Ovary (tissue), 3 donors: Measurements from ENCODE around the gene PSMG3.

ENCODE experiments used
- CTCF ChIP-seq, 3 donors: fragments of 450-650 bp in 2 of 3; fragments of 200-600 bp in 1 of 3; IDR thresholded peaks; one replicate each; pipeline versions ENCODE4 v1.5.1 to v1.8.0; 2016 to 2022; ENCODE audit warnings: antibody characterized with exemption in 3 of 3, mild to moderate bottlenecking in 1 of 3
- POLR2A ChIP-seq: fragments of 450-650 bp; IDR thresholded peaks from one replicate; pipeline ENCODE4 v1.6.1; 2017; ENCODE audit warnings: antibody characterized with exemption, mild to moderate bottlenecking, moderate library complexity
- donor health status: DM: no; HTN: no; CAD: no.

GRCh38 chr7:1598286-1598685 lies 28.5 kb upstream of the PSMG3 start:
- TF ChIP-seq POLR2A (no peak), CTCF (IDR thresholded peaks at IDR 0.05) (no peak)
